HG03571 (cell line): Measurements from ENCODE around the gene TGFBR2.

Experiments used
- ATAC-seq: cut with Tn5 transposase; IDR thresholded peaks from one replicate; pipeline ENCODE4 v1.9.1; 2021; ENCODE audit not compliant: unreplicated experiment

Gene TGFBR2

GRCh38 chr3:30600572-30600971 lies 5.8 kb upstream of the TGFBR2 start:
- ATAC-seq = no peak

GRCh38 chr3:30602946-30603345 lies 3.5 kb upstream of the TGFBR2 start:
- ATAC-seq = no peak

GRCh38 chr3:30604093-30604492 lies 2.3 kb upstream of the TGFBR2 start:
- ATAC-seq = no peak

GRCh38 chr3:30604558-30604957 lies 1.8 kb upstream of the TGFBR2 start:
- no peak for ATAC-seq

- ATAC-seq = no peak
Measured at GRCh38 chr3:30605005-30605404, 1.4 kb upstream of the TGFBR2 start.

- ATAC-seq = no peak
Measured at GRCh38 chr3:30605706-30606300, 598 bp upstream of the TGFBR2 start.

GRCh38 chr3:30607032-30607833 lies 832 bp downstream of the TGFBR2 start:
- peak; percentile 55 for ATAC-seq

GRCh38 chr3:30608598-30608947 lies 2.2 kb downstream of the TGFBR2 start:
- ATAC-seq = no peak

- ATAC-seq = no peak
Measured at GRCh38 chr3:30609930-30610701, 3.7 kb downstream of the TGFBR2 start.

- no peak for ATAC-seq
Measured at GRCh38 chr3:30610702-30611368, 4.4 kb downstream of the TGFBR2 start.

GRCh38 chr3:30611613-30612436 lies 5.4 kb downstream of the TGFBR2 start:
- no peak for ATAC-seq

GRCh38 chr3:30612437-30613132 lies 6.2 kb downstream of the TGFBR2 start:
- no peak for ATAC-seq

- no peak for ATAC-seq
Measured at GRCh38 chr3:30613133-30613825, 6.9 kb downstream of the TGFBR2 start.

GRCh38 chr3:30614373-30614772 lies 8.0 kb downstream of the TGFBR2 start:
- ATAC-seq = no peak

- no peak for ATAC-seq
Measured at GRCh38 chr3:30614943-30615342, 8.5 kb downstream of the TGFBR2 start.

- no peak for ATAC-seq
Measured at GRCh38 chr3:30615615-30616346, 9.4 kb downstream of the TGFBR2 start.

GRCh38 chr3:30616347-30617027 lies 10.1 kb downstream of the TGFBR2 start:
- no peak for ATAC-seq

GRCh38 chr3:30617069-30617468 lies 10.7 kb downstream of the TGFBR2 start:
- ATAC-seq = no peak
